GM12873 (cell line): ENCODE measurements around the gene RBM26.

Experiments used
- TF ChIP-seq, protein P1 (sequence below): IDR thresholded peaks from 2 replicates; pipeline ENCODE4 v1.5.1; 2012; ENCODE audit warnings: low read depth, mild to moderate bottlenecking, moderate library complexity, low read length, control low read depth; ENCODE audit not compliant: insufficient read depth; ENCODE audit errors: missing control alignments

Gene RBM26

DNA sequence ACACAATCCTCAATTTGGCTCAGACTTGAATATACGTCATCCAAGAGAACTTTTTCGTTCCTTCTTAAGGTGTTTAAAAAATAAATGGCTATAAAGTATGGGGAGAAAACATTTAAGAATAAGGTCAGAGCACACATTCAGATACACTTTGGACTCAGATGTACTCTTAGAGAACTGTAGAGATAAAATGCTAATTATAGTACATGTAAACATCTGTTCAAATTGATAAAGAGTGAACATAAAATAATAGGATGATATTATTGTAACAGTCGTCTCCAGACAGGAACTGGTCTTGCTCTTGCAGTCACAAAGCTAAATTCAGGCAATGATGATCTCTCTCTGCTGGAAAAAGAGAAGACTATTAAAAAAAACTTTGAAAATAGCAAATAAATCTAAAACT is 91.4 kb downstream of the RBM26 start:
- TF ChIP-seq, protein P1, sequence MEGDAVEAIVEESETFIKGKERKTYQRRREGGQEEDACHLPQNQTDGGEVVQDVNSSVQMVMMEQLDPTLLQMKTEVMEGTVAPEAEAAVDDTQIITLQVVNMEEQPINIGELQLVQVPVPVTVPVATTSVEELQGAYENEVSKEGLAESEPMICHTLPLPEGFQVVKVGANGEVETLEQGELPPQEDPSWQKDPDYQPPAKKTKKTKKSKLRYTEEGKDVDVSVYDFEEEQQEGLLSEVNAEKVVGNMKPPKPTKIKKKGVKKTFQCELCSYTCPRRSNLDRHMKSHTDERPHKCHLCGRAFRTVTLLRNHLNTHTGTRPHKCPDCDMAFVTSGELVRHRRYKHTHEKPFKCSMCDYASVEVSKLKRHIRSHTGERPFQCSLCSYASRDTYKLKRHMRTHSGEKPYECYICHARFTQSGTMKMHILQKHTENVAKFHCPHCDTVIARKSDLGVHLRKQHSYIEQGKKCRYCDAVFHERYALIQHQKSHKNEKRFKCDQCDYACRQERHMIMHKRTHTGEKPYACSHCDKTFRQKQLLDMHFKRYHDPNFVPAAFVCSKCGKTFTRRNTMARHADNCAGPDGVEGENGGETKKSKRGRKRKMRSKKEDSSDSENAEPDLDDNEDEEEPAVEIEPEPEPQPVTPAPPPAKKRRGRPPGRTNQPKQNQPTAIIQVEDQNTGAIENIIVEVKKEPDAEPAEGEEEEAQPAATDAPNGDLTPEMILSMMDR: no peak

DNA sequence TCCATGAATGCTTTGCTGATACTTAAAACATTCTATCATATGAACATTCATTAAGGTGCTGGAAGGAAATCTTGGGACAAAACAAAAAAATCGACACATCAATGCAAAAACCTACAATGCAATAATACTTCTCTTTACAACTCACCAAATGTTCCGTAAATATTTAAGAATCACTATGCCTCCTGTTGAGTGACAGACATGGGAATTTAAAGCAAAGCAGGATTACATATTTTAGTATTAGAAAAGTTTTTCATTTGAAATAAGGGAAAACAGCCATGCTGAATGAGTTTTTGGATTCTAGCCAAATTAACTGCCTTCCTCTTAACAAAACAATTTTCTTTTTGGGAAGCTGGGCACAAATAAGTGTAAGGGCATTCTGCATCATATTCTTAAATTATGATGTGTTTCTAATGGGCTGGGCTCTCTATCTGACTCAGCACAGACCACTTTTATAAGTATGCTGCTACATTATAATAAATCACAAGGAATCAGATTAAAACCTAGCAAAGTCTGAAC is 93.7 kb downstream of the RBM26 start:
- TF ChIP-seq, protein P1: no peak

DNA sequence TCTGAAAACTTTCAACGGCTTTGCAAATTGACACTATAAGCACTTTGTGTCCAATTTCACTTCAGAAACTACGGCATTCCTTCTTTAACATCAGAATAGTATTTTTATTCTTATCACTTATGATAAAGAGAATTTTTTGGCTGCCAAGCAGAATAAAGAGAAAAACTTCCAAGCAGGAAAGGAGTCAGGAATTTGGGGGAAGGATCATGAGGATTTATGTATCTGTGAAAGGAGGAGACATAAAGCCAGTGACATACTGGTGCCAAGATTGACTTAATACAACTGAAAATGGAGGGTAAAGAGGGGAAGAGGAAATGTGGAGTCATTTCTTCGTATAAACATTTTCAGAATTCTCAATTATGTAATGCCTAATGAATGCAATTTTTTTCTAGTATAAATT is 94.7 kb downstream of the RBM26 start:
- TF ChIP-seq, protein P1: no peak

DNA sequence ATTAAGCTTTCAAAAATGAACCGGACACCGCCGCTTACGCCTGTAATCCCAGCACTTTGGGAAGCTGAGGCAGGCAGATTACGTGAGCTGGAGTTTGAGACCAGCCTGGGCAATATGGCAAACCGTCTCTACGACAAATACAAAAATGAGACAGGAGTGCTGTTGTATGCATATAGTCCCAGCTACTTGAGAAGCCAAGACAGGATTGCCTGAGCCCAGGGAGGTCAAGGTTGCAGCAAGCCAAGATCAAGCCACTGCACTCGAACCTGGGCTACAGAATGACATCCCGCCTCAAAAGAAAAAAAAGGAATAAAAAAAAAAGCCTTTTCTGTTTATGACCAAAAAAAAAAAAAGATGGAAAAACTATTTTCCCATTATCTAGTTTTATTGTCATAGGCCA is 96.4 kb downstream of the RBM26 start:
- TF ChIP-seq, protein P1: no peak

DNA sequence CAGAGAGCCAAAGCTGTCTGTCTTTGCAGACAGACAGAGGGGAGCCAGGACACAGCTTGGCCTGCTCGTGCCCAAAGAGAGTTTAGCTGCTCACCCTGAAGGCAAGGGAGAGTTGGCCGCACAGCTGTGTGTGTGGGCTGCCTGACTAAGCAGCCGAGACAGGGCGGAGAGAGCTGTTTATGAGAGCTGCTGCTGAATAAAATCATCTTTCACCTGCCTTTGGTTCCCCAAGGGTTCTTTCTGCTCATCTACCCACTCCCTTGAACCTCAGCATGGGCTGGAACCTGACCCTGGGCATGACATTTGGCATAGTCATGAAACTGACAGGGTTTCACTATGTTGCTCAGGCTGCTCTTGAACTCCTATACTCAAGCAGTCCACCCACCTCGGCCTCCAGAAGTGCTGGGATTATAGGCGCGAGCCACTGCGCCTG is 98.2 kb downstream of the RBM26 start:
- TF ChIP-seq, protein P1: no peak

DNA sequence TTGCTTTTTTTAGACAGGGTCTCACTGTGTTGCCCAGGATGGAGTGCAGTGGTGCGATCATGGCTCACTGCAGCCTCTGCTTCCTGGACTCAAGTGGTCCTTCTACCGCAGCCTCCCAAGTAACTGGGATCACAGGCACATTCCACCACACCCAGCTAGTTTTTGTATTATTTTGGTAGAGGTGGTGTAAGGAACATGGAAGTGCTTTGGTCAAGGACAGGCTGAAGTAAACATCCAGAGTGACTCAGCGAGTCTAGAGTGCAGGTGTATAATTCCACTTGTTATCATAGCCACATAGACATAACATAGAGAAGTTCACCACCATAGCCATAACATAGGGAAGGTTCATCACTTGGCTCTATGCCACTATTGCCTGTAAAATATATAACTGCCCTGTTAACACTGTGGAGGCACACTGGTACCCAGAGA is 98.6 kb downstream of the RBM26 start:
- TF ChIP-seq, protein P1: no peak

DNA sequence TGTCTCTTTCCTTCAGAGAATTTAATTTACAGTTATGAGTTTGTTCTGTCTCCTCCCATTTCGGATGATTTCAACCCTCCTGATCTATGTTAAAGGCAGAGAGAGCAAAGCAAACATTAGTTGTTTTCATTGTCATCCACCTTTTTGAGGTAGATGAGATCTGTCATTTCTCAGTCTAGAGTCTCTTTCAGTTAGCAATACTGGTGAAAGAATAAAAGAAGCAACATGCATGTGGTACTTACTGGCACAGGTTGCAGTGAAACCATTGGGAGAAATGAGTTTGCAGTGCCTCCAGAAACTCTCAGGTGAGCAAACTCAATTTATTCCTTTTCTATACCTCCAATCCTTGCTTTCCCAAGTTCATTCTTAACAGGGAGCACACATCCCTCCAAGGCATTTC is 99.4 kb downstream of the RBM26 start:
- TF ChIP-seq, protein P1: no peak
